Measurements from ENCODE around the gene E2F8. TPM values are rescaled to one million over a fixed set of nuclear protein-coding genes. Genes with fewer than 3 reads are reported as not detected.

E2F8 gene
- total and polyA plus RNA-seq, 9 of the 15 experiments (the other 6 are each of a cell fraction or from before 2014, with no cell fraction given): 6.9 to 23.6 (median 12.1) TPM

- TF ChIP-seq ATF4 (CRISPR knock-in tag; IDR thresholded peaks at IDR 0.05) (no peak), PHB2 (IDR thresholded peaks at IDR 0.05; ENCODE audit: low read depth) (no peak), EP400 (IDR thresholded peaks at IDR 0.05) (peak; percentile 93), PTRF (tag; IDR thresholded peaks at IDR 0.05) (no peak), ZNF408 (CRISPR knock-in tag; IDR thresholded peaks at IDR 0.05; ENCODE audit: low read depth) (no peak), CXXC5 (CRISPR knock-in tag; IDR thresholded peaks at IDR 0.05) (peak; percentile 91), BHLHE40 (IDR thresholded peaks at IDR 0.05; ENCODE audit: low read length) (peak; percentile 84), TAF7 (tag; IDR thresholded peaks at IDR 0.05) (no peak), ARID1B (IDR thresholded peaks at IDR 0.05) (no peak), FOS (IDR thresholded peaks at IDR 0.05; ENCODE audit: extremely low read depth, insufficient read length) (peak; percentile 84), ASH1L (IDR thresholded peaks at IDR 0.05; ENCODE audit: borderline replicate concordance, low read depth, partially characterized antibody) (peak; percentile 67), SMARCB1 (IDR thresholded peaks at IDR 0.05; ENCODE audit: insufficient read length, low read depth) (no peak), ILK (tag; IDR thresholded peaks at IDR 0.05; ENCODE audit: borderline replicate concordance, low read depth) (no peak), ADNP (tag; IDR thresholded peaks at IDR 0.05) (no peak), ETV6 (IDR thresholded peaks at IDR 0.05; ENCODE audit: borderline replicate concordance in 1 of 2, low read depth in 2 of 2, low read length in 1 of 2) (no peak), ETV6 (CRISPR knock-in tag; IDR thresholded peaks at IDR 0.05; ENCODE audit: borderline replicate concordance) (no peak), CHCHD3 (CRISPR knock-in tag; IDR thresholded peaks at IDR 0.05) (no peak), ZNF212 (CRISPR knock-in tag; IDR thresholded peaks at IDR 0.05) (no peak), SMAD4 (CRISPR knock-in tag; conservative IDR thresholded peaks at IDR 0.05) (no peak), C11orf30 (IDR thresholded peaks at IDR 0.05; ENCODE audit: low read depth) (no peak), TBL1XR1 (IDR thresholded peaks at IDR 0.05; ENCODE audit: low read length in 2 of 2) (no peak), MCM5 (IDR thresholded peaks at IDR 0.05; ENCODE audit: low read depth) (no peak), ZNF24 (IDR thresholded peaks at IDR 0.05) (no peak), ZFP36 (IDR thresholded peaks at IDR 0.05; ENCODE audit: low read depth, low read length, partially characterized antibody) (no peak), E2F8 (IDR thresholded peaks at IDR 0.05; ENCODE audit: low read depth, partially characterized antibody) (peak; percentile 98), CEBPG (CRISPR knock-in tag; IDR thresholded peaks at IDR 0.05) (no peak), CEBPG (tag; conservative IDR thresholded peaks at IDR 0.05 in 1 of 2, IDR thresholded peaks at IDR 0.05 in 1 of 2) (no peak), ATF1 (CRISPR knock-in tag; IDR thresholded peaks at IDR 0.05) (peak; percentile 35), ATF1 (tag; IDR thresholded peaks at IDR 0.05) (peak; percentile 83)
These were observed at the start of gene E2F8 (continued) for GRCh38 chr11:19240420-19241259.

Measured in K562 (cell line).